Fibroblast of pulmonary artery (primary cell): ENCODE data around the gene PDE1C.

Experiments
- DNase-seq: peaks from one replicate; pipeline ENCODE4 v3.0.0-alpha.2; 2010; ENCODE audit warnings: low read depth
- H3K4me3 ChIP-seq: replicated peaks from 2 replicates; pipeline ENCODE4 v1.5.1; 2011; ENCODE audit warnings: low read depth, mild to moderate bottlenecking, control low read depth, low read length, moderate library complexity
- TF ChIP-seq, protein P1 (sequence below): IDR thresholded peaks from 2 replicates; pipeline ENCODE4 v1.5.1; 2011; ENCODE audit warnings: mild to moderate bottlenecking, control low read depth, low read length, inconsistent platforms; ENCODE audit errors: missing control alignments

PDE1C gene

DNA sequence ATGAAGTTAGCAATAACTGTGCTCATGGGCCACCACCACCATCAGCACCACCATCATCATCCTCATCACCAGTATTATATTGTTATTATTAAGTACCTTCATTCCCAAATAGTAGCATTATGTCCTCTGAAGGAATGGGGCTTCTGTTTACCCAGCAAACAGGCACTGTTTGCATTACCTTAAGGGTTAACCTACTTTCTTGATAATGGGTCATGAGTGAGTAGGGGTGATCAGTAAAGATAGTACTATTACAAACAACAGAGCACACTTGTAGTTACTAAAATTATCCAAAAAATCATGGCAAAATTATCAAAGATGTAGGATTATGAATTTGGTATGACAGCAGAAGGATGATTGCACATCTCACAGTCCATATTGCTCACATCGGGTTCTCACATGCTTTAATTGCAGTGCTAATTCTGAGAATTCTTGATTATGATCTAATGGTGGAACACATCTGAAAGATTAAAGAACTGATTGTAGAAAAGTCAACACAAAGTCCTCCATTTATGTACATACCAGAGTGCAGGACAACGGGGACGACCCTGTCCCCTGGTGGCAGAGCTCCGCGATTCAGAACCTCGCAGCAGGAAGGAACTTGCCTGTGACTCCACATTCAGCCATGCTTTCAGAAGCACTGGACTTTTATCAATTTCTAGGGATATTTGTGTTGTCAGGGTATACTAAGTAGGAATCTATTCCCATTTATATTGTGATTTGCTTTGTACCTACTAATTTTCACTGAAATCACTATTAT lies 31.0 kb downstream of the PDE1C start:
- H3K4me3 ChIP-seq: no peak overlapping the region
- no peak for DNase-seq
- TF ChIP-seq, protein P1, sequence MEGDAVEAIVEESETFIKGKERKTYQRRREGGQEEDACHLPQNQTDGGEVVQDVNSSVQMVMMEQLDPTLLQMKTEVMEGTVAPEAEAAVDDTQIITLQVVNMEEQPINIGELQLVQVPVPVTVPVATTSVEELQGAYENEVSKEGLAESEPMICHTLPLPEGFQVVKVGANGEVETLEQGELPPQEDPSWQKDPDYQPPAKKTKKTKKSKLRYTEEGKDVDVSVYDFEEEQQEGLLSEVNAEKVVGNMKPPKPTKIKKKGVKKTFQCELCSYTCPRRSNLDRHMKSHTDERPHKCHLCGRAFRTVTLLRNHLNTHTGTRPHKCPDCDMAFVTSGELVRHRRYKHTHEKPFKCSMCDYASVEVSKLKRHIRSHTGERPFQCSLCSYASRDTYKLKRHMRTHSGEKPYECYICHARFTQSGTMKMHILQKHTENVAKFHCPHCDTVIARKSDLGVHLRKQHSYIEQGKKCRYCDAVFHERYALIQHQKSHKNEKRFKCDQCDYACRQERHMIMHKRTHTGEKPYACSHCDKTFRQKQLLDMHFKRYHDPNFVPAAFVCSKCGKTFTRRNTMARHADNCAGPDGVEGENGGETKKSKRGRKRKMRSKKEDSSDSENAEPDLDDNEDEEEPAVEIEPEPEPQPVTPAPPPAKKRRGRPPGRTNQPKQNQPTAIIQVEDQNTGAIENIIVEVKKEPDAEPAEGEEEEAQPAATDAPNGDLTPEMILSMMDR: no peak

DNA sequence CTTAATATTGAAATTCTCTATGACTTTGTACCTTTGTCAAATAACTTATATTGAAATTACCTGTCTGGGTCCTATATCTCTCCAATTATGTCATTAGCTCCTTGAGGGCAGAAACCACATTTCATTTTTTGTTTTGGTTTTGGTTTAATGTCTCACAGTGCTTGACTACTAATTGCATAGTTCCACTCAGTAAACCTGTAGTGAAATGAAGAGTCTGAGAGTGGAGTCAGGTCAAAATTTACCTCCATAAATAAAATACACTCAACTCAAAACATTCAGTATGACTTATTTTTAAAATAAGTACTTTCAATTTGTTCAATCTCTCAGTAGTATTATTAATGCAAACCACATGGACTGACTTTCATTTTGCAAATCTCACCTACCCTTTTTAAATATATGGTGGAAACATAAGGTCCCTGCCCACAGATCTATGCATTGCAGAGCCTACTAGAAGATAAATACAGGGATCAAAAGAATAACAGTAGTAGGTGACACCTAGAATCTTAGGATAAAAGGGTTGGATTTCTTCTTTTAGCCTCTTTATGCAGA lies 32.5 kb downstream of the PDE1C start:
- no peak for DNase-seq
- TF ChIP-seq, protein P1: no peak
- no peak overlapping the region for H3K4me3 ChIP-seq

DNA sequence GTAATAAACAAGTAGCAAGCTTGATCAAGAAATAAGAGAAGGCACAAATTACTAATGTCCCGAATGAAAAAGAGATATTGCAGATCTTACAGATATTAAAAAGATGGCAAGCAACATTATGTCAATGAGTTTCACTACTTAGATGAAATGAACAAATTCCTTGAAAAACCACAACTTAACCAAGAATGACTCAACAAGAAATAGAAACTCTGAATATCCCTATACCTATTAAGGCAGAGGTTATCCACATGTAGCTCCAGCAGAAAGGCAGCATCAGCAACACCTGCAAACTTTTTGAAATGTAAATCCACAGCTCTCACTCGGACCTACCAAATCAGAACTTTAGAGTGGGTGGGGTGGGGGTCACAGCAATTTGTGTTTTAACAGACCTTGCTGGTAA lies 33.6 kb downstream of the PDE1C start:
- no peak overlapping the region for H3K4me3 ChIP-seq
- DNase-seq: no peak
- TF ChIP-seq, protein P1: no peak

DNA sequence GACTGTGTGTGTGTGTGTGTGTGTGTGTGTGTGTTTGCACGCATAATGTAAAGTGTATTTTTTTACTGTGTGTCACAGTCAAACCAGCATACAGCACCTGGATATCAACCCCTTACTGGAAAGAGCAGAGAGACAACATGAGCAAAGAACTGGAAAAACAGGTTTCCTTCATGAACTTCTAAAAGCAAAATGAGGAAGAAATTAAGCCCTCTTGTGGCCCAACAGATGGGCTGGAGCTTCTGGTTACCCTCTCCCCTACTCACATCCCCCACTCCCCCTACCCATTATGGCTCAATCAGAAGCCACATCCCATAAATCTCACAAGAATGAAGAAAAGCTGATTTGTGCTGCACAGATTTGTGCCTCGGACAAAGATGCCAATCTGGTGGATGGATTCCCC lies 36.2 kb downstream of the PDE1C start:
- TF ChIP-seq, protein P1: no peak
- DNase-seq: no peak
- no peak overlapping the region for H3K4me3 ChIP-seq

DNA sequence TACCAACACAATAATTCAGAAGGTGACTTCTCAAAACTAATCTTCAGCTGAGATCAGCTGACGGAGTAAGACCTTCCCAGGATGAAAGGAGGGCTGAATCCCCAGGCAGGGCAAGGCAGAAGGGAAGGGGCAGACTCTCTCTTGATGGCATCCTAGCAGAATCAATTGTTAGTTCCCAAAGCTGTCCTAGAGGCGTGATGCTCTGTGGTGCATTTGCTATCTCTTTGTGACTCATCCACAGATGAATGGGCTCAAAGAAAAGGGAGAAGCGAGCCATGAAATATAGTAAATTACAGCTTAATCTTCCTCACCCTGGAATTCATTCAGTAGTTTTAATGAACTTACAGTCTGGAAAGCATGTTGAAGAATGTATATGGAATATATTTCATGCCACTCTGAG lies 37.2 kb downstream of the PDE1C start:
- no peak overlapping the region for H3K4me3 ChIP-seq
- DNase-seq: no peak
- TF ChIP-seq, protein P1: no peak

DNA sequence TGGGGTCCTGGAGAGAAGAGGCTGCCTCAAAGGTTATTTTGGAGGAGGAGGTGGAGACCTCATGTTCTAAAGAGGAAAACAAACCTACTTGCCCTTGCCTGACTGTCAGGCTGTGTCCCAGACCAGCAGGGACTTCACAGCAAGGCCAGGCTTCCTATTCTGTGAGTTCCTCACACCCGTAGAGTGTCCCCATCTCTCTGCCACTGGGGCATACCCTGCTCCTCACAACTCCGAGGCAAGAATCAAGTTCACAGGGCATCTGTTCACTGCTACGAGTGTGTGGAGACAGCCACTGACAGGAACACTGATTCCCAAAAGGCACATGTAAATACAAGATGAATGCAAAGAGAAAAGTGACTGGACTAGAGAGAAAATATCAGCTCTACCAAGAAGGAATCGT lies 38.0 kb downstream of the PDE1C start:
- no peak overlapping the region for H3K4me3 ChIP-seq
- no peak for DNase-seq
- TF ChIP-seq, protein P1: no peak
